ENCODE results near the gene KHK. TPM values are rescaled to one million over a fixed set of nuclear protein-coding genes. Genes with fewer than 3 reads are reported as not detected.
A peak's percentile ranks its signal among the peaks of the same experiment; 100 is the strongest.

KHK gene
- polyA plus RNA-seq, 1 of the 3 experiments (the other 2 are of a cell fraction) = 10.3 TPM

- no peaks in the 10 kb centered on the region for H3K9me3 ChIP-seq
- 57% methylated on average over 5 of the region's 5 CpGs for WGBS (ENCODE audit: low lambda C conversion rate)
- H3K9ac ChIP-seq = no peak overlapping the region
- no peaks in the 10 kb centered on the region for H3K9me2 ChIP-seq
- DNase-seq = no peak
- H3K4me1 ChIP-seq (ENCODE audit: control insufficient read depth in 1 of 2, insufficient read depth in 2 of 2, low read depth in 1 of 2, low read length in 1 of 2) = peaks cover 50 to 80% of the 10 kb centered on the region in 2 experiments
- ChIA-PET CTCF (interaction anchor here (0.7 to 18.5 kb wide), 8 partner anchors 10 to 235 kb away, joined by 3 to 227 read pairs (median 4); partner anchors contain the start of genes AGBL5, EMILIN1 and KHK), POLR2A (interaction anchor here (0.6 to 5.7 kb wide), 10 partner anchors 9 to 422 kb away, joined by 3 to 80 read pairs (median 16); partner anchors contain the start of genes ABHD1, AGBL5, FNDC4 and GTF3C2)
- peaks cover 12% of the 10 kb centered on the region for H3F3A ChIP-seq (replicated peaks; ENCODE audit: insufficient read depth)
- peak overlapping the region in 1 of 2 experiments; percentile 98; a peak in 2 of 4 replicates for H3K4me3 ChIP-seq (ENCODE audit: low read depth in 2 of 2, low read length in 1 of 2)
- H2AFZ ChIP-seq (ENCODE audit: low read depth) = peak overlapping the region; percentile 68; the same call in 1 of the 2 replicates
- peak overlapping the region; percentile 89 for H3K4me2 ChIP-seq
- H3K79me2 ChIP-seq (ENCODE audit: insufficient read depth) = peaks cover 36% of the 10 kb centered on the region
- H3K27me3 ChIP-seq (ENCODE audit: insufficient read depth) = no peaks in the 10 kb centered on the region
- peaks cover 16 to 26% of the 10 kb centered on the region in 2 experiments for H3K36me3 ChIP-seq (replicated peaks in 1 of 2; ENCODE audit: control insufficient read depth in 1 of 2, insufficient read depth in 2 of 2, low read length in 1 of 2)
- TF ChIP-seq ELF1 (IDR thresholded peaks at IDR 0.05) (no peak), IRF3 (IDR thresholded peaks at IDR 0.05; ENCODE audit: low read depth, low read length) (no peak), REST (IDR thresholded peaks at IDR 0.05; ENCODE audit: low read depth, low read length) (no peak), EZH2phosphoT487 (IDR thresholded peaks at IDR 0.05; ENCODE audit: borderline replicate concordance, low read depth) (no peak), MXI1 (IDR thresholded peaks at IDR 0.05; ENCODE audit: low read depth, low read length) (no peak), USF2 (IDR thresholded peaks at IDR 0.05; ENCODE audit: borderline replicate concordance, low read depth, low read length) (no peak), PBX3 (IDR thresholded peaks at IDR 0.05) (no peak), RXRA (IDR thresholded peaks at IDR 0.05; ENCODE audit: borderline replicate concordance, low read depth) (no peak), NFIC (IDR thresholded peaks at IDR 0.05; ENCODE audit: borderline replicate concordance) (no peak), MEF2A (IDR thresholded peaks at IDR 0.05; ENCODE audit: borderline replicate concordance, low read depth) (no peak), SMC3 (IDR thresholded peaks at IDR 0.05; ENCODE audit: low read depth, low read length) (no peak), CHD2 (IDR thresholded peaks at IDR 0.05; ENCODE audit: low read length, partially characterized antibody) (no peak)
- peaks cover 14% of the 10 kb centered on the region for H4K20me1 ChIP-seq (ENCODE audit: insufficient read depth)
- H3K27ac ChIP-seq (ENCODE audit: low read depth in 2 of 2, low read length in 1 of 2) = peak overlapping the region; percentile 89 to 98
Measured at GRCh38 chr2:27072920-27073319, 13.7 kb upstream of the KHK start.

All from SK-N-SH (cell line).